GM21515 (cell line): ENCODE data around the gene KIF22.

Experiments
- ATAC-seq: cut with Tn5 transposase; IDR thresholded peaks from one replicate; pipeline ENCODE4 v1.9.1; 2021; ENCODE audit not compliant: unreplicated experiment

The KIF22 gene

GRCh38 chr16:29836623-29837022 is 46.1 kb downstream of the KIF22 start:
- no peak for ATAC-seq

- no peak for ATAC-seq
Observed at GRCh38 chr16:29837841-29838240, 47.3 kb downstream of the KIF22 start.

GRCh38 chr16:29839822-29840221 is 49.3 kb downstream of the KIF22 start:
- no peak for ATAC-seq

GRCh38 chr16:29840240-29840639 is 49.7 kb downstream of the KIF22 start:
- no peak for ATAC-seq

GRCh38 chr16:29841631-29842030 is 51.1 kb downstream of the KIF22 start:
- no peak for ATAC-seq

- ATAC-seq, result no peak
Observed at GRCh38 chr16:29842732-29843346, 52.3 kb downstream of the KIF22 start.

- no peak for ATAC-seq
Observed at GRCh38 chr16:29843931-29844330, 53.4 kb downstream of the KIF22 start.

GRCh38 chr16:29844575-29845331 is 54.2 kb downstream of the KIF22 start:
- ATAC-seq, result no peak

- no peak for ATAC-seq
Observed at GRCh38 chr16:29845656-29846055, 55.1 kb downstream of the KIF22 start.

GRCh38 chr16:29848420-29849297 is 58.1 kb downstream of the KIF22 start:
- ATAC-seq, result no peak

GRCh38 chr16:29849505-29849904 is 59.0 kb downstream of the KIF22 start:
- no peak for ATAC-seq

GRCh38 chr16:29850998-29851397 is 60.4 kb downstream of the KIF22 start:
- ATAC-seq, result no peak

- ATAC-seq, result no peak
Observed at GRCh38 chr16:29852654-29853053, 62.1 kb downstream of the KIF22 start.

GRCh38 chr16:29854520-29855100 is 64.1 kb downstream of the KIF22 start:
- no peak for ATAC-seq
